ENCODE results near the gene UBE2V1.

The UBE2V1 gene

DNA sequence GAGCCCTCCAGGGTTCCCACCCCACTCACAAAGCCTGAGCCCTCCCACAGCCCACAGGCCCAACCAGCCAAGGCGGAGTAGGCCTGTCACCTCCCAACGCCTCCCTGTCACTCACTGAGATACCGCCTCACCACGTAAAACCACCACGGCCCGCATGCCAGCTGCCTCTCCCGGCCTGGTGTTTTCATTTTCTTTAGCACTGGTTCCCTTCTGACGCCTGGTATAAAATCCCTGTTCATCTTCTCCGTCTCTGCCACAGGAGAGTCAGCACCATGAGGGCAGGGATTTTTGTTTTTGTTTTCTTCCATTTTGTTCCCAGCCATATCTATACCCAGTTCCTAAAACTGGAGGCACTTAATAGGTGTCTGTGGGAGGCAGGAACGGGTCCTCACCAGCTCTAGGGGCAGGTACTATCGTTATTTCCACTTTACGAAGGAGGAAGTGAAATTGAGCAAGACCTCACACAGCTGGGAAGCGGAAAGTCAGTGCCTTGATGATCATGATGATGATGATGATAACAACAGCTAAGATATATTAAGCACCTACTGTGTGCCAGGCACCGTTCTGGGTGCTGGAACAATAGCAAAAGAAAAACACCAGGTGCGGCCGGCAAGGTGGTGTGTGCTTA, 71.6 kb downstream of the UBE2V1 start:
- DNase-seq: peak; percentile 66

DNA sequence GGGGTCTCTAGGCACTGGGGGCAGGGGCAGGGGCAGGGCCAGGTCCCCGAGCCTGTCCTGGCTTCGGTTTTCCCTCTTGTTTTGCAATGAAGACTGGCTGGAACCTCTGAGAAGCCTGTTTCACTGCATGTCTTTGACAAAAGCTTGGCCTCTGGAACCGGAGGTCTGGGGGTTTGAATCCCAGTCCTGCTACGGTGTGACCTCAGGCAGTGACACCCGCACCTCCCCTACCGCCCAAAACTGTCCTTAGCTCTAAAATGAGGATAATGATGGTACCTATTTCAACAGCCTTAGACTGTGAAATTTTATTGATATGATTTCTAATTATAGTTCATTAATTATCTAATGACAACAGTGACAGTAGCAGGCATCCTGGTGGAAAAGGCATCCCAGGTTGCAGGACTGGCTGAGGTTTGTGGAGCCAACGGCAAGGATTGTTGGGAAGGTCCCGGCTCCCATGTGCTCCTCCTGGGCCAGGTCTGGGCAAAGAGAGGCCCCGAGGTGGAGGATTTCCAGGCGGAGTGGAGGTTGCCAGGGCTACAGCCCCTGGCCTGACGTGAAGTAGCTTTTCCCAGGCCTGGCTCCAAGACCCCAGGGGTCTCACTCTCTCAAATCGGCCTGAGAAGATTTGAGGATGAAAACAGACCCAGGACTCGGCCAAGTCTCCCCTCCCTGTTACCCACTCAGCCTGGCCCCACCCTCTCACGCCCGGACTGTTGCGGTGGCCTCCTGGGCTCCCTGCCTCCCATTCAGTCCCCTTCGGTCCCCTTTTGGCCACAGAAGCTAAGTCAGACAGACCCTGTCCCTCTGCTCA, 72.3 kb downstream of the UBE2V1 start:
- DNase-seq: no peak

DNA sequence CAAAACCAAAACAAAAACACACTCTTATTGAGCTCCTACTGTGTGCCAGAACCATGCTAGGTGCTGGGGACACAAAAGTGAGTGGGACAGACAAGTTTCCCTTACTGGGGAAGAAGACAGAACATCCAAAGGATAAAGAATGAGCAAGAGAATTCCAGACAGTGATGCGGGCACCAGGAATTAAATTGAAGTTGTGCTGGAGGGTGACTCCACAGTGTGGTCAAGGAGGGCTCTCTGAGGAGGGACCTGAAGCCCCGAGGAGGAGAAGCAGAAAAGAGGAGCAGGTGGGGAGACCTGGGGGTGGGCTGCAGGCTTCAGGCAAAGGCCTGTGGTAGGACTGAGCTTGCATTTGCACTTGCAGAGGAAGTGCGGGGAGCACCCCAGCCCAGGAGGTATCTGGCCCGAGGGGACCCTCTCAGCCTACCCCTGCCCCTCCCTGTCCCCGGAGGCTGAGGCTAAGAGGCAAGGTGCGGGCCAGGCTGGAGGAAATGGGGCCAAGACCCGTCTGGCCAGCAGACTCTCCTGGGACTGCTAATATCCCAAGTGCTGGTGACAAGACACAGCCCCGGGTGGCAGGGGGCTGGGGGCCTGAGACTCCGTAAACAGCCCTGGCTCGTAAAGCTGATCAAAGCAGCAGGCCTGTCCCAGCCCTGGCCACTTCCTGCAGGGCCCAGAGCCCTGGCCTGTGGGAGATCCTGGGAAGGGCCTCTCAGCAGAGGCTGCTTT, 73.1 kb downstream of the UBE2V1 start:
- no peak for DNase-seq

DNA sequence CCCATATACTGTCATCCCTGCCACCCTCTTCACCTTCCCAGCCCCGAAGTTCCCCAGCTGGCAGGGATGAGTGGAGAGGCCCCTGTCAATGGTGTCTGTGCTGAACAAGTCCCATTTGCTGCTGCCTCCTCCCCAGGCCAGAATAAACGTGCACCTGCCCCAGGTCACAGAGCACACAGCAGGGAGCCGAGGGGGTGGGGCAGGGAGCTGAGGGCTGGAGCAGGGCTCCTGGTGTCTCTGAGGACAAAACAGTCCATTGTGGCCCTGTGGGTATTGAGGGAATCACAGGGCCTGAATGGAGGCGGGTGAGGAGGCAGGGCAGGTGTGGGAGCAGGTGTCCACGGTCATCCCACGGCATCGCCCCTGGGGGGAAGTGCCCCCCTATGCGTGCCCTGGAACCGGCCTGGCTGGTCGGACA, 74.4 kb downstream of the UBE2V1 start:
- no peak for DNase-seq

DNA sequence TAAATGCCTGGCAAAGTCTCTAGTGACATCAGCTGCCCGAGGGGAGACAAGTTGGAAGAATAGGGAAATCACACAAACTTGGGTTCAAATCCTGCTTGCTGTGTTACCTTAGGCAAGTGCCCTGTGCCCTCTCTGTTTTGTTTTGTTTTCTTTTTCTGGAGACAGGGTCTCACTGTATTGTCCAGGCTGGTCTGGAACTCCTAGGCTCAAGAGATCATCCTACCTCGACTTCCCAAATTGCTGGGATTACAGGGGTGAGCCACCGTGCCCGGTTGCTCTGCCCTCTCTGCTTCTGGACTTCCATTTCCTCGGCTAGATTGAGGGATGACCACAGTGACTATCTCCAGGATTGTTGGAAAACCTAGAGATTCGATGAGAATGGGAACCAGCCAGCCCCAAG, 74.8 kb downstream of the UBE2V1 start:
- DNase-seq: no peak

DNA sequence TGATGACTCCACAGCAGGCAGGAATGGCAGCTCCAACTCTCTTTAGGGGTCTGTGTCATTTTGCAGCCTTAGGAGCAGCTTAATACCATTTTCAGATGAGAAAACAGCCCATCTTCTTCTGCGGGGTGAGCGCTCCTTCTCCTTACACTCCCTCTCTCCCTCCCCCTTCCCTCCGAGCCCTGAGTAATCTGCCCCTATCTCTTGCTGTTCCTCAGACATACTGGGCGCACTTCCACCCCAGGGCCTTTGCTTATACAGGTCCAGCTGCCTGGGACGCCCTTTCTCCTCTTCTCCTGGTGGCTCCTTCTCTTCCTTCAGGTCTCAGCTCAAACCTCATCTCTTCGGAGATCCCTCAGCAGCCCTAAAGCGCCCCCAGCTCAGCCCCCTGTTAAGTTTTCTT, 75.4 kb downstream of the UBE2V1 start:
- no peak for DNase-seq

DNA sequence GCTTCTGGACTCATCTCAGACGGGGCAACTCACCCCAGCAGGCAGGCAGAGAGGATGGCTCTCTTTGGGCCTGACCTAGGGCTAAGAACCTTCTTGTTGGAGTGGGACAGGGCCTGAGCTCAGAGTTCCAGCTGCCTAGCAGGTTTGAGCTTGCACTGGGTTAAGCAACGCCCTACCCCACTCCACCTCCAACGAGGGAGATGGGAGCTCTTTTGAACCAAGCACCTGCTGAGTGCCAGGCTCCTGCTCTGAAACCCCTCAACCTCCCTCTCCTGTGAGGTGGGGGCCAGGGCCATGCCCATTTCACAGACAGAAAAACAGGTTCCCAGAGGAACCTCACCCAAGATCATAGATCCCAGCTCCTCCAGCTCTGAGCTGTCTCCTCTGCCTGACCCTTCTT, 75.8 kb downstream of the UBE2V1 start:
- no peak for DNase-seq

DNA sequence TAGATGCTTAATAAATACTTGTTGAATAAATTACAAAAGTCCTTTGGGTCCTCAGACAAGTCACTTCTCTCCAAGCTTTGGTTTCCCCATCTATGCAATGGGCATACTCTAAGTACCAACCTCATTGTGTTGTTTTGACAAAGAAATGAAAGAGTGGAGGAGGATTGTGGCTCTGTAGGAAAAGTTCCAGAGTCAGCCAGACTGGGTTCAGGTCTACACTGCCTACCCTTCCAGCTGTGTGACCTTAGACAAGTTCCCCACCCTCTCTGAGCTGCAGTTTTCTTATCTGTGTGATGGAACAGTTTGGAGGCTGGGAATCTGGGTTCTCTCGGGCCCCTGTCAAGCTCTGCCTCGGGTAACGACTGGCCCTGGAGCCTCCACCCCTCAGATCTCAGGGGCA, 76.2 kb downstream of the UBE2V1 start:
- no peak for DNase-seq

DNA sequence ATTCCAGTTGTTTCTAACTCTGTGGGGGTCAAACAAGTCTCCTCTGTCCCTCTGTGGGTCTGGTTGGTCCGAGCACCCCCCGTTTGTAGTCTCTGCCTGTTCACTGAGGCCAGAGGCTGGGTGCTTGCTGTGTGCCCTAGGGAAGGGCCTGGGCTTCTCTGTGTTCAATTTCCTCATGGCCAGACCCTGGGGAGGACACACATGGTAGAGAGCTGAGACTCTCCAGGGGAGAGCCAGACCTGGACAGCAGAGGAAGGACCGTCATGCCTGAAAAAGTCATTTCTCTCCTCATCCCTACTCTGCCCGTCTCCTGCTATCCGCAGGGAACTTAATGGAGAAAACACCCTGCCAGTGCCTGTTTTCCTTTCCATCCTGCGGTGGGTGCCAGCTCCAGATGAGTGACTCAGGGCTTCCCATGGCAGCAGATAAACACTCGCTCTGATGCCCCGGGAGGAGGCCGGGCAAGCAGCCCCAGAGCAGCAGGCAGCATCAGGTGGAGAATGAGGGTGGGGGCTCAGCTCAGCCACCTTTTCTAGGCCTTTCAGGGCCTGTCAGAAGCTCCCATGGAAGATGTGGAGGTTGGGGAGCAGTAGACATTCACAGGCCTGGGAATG, 78.3 kb downstream of the UBE2V1 start:
- no peak for DNase-seq

DNA sequence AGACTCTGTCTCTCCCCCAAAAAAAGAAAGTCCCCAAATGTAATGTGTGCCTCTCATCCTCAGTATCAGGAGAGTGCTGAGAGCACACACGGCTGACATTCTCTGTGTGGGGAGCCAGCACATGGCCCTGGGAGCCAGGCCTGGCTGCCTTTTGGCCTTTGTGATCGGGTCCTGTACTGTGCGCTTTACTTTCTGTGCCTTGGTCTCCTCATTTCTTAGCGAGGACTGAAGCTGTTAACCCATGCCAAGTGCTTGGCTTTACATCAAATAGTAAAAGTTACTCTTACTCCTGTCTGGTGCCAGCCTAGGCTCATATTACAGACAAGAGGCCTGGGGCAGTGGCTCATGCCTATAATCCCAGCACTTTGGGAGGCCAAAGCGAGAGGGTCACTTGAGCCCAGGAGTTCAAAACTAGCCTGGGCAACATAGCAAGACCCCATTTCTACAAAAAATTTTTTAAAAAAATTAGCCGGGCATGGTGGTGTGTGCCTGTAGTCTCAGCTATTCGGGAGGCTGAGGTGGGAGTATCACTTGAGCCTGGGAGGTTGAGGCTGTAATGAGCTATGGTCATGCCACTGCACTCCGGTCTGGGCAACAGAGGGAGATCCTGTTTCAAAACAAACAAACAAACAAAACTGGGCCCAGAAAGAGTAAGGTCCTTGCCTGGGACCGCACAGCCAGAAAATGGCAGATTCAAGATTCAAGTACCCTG, 79.8 kb downstream of the UBE2V1 start:
- no peak for DNase-seq
